HG02642 (cell line): ENCODE data around the gene RPS6KB1.
"Not testable (repeated sequence)": the region's sequence is repeated elsewhere in the genome, so short reads cannot be mapped to it uniquely, and the experiment has no call there.

ENCODE experiments used
- ATAC-seq: cut with Tn5 transposase; IDR thresholded peaks from one replicate; pipeline ENCODE4 v1.9.1; 2021; ENCODE audit warnings: mild to moderate bottlenecking; ENCODE audit not compliant: unreplicated experiment, poor library complexity

Gene RPS6KB1

DNA sequence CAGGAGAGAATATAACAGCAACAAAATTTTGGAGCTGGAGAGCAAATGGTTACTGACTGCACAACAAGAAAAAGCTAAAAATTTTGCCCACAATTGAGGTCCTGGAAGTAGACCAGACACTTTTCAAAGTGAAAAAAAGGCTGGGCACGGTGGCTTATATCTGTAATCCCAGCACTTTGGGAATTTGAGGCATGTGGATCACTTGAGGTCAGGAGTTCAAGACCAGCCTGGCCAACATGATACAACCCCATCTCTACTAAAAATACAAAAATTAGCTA is 23.0 kb upstream of the RPS6KB1 start:
- no peak for ATAC-seq

- no peak for ATAC-seq
Measured at GRCh38 chr17:59870482-59870881, 22.4 kb upstream of the RPS6KB1 start.

- ATAC-seq, result no peak
Measured at GRCh38 chr17:59872351-59872750, 20.6 kb upstream of the RPS6KB1 start.

DNA sequence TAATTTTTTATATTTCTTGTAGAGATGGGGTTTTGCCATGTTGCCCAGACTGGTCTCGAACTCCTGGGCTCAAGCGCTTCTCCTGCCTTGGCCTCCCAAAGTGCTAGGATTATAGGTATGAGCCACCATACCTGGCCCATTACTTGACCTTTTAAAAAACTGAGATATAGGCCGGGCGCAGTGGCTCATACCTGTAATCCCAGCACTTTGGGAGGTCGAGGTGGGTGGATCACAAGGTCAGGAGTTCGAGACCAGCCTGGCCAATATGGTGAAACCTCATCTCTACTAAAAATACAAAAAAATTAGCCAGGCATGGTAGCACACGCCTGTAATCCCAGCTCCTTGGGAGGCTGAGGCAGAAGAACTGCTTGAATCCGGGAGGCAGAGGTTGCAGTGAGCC is 19.5 kb upstream of the RPS6KB1 start:
- ATAC-seq, result not testable (repeated sequence)

GRCh38 chr17:59874376-59874775 is 18.5 kb upstream of the RPS6KB1 start:
- ATAC-seq, result no peak

- ATAC-seq, result no peak
Measured at GRCh38 chr17:59876107-59876506, 16.8 kb upstream of the RPS6KB1 start.

GRCh38 chr17:59877965-59878364 is 15.0 kb upstream of the RPS6KB1 start:
- no peak for ATAC-seq

GRCh38 chr17:59878624-59879023 is 14.3 kb upstream of the RPS6KB1 start:
- no peak for ATAC-seq

- no peak for ATAC-seq
Measured at GRCh38 chr17:59884861-59885260, 8.1 kb upstream of the RPS6KB1 start.

DNA sequence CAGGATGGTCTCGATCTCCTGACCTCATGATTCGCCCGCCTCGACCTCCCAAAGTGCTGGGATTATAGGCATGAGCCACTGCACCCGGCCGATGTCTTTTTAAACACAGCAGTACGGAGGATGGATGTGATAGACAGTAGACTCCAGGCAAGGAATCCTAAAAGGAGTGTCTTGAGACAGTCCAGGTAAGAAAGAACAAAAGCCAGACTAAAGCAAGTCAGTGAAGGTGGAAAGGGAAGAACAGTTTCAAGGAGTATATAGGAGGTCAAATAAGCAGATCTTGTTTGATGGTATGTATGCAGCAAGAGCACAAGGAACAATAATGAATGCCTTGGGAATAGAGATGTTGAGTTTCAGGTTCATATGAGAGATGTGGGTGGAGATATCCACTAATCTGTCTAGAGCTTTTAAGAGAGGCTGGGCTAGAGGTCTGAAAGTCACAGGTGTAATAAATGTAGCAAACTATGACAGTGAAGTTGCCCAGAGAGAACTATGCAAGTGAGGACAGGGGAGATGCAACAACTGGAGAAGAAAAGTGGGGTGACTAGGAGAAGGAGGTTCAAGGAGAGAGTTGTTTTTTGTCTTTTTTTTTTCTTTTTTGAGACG is 4.7 kb upstream of the RPS6KB1 start:
- no peak for ATAC-seq

DNA sequence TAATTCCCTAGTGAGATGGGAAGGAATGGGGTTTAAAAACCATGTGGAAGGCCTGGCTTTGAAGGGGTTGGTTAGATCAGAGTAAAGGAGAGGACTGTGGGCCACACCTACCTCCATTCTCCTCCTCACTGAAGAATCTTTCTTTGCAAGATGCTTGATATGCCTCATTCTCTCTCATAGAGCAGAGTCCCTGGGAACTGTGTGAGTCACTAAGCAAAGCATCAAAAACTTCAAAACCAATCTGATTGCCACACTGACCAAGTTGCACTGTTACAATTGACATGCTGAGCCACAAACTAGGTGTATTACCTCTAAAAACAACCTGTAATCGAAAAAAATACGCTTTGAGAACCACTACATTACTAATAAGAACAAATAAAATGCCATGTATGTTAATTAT is 2.2 kb upstream of the RPS6KB1 start:
- no peak for ATAC-seq

DNA sequence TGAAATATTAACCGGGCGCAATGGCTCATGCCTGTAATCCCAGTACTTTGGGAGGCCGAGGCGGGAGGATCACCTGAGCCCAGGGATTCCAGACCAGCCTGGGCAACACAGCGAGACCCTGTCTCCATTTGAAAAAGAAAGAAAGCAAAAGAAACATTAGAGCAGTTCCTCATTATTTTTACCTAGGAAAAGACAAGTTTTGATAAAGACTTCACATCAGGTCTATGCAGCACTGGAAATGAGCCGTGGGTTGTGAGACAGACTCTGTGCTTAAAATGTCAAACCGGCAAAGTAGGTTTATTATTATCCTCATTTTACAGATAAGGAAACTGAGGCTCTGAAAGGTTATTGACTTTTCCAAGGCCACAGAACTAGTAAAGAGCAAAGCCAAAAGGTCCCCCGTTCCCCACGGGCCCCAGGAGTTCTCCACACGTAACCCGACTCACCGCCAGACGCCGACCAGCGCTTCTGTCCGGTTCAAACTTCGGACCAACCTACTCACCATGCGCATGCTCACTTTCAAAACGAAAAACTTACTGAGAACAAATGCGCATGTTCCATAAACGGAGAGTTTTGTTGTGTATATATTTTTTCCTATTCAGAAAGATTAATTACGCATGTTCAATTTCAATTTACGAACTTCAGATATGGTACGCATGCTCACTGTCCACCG is 534 bp upstream of the RPS6KB1 start:
- peak; percentile 51 for ATAC-seq

- no peak for ATAC-seq
Measured at GRCh38 chr17:59893676-59894100, 767 bp downstream of the RPS6KB1 start.

DNA sequence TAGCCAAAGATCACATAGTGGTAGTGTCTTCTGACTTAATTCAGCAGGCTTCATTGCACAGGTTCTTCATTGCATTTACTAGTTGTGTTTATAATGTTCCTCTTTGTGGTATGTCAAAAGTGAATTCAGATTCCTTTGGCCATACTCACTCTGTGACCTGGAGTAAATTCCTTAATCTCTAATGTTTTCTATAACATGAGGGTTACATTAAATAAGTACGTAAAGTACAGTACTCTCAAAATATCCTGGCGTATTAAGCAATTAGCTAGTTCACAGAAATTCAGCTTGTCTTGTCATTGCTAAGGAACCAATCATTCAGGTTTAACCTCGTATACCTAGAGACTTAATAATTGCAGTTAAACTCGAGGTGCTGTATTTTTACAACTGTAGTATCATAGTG is 4.2 kb downstream of the RPS6KB1 start:
- no peak for ATAC-seq

DNA sequence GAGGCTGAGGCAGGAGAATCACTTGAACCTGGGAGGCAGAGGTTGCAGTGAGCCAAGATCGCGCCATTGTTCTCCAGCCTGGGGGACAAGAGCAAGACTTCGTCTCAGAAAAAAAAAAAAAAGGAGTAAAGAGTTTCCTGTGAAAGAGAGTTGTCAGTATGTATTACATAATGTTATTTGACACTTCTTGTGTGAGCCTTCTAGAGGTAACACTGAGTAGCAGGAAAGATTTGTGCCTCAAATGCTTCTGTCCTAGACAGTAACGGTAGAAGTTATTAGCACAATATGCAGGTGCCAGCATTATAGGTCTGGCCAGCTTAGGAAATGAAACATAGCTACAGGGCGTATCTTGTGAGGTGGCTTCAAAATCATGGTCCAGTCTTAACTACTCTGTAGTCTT is 6.2 kb downstream of the RPS6KB1 start:
- ATAC-seq, result no peak

DNA sequence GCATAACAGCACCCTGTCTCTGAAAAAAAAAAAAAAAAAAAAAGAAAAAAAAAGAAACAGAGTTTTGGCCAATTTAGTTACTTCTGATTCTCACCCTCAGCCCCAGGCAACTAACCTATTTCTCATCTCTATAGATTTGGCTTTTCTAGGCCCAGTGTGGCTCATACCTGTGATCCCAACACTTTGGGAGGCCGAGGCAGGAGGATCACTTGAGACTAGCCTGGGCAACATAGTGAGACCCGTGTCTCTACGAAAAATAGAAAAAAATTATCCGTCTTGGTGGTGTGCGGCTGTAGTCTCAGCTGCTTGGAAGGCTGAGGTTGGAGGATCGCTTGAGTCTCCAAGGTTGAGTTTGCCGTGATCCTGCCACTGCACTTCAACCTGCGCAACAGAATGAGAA is 8.7 kb downstream of the RPS6KB1 start:
- ATAC-seq, result no peak

- no peak for ATAC-seq
Measured at GRCh38 chr17:59903455-59903854, 10.5 kb downstream of the RPS6KB1 start.

DNA sequence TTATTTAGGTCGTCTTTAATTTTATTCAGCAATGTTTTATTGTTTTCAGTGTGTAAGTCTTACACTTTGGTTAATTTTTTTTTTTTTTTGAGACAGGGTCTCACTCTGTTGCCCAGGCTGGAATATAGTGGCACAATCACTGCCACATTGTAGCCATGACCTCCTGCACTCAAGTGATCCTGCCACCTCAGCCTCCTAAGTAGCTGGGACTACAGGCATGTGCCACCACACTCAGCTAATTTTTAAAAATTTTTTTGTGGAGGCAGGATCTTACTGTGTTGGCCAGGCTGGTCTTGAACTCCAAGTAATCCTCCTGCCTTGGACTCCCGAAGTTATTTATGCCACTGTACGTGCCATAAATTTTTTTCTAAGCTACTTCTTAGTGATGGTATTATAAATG is 14.5 kb downstream of the RPS6KB1 start:
- ATAC-seq, result no peak

GRCh38 chr17:59914274-59914854 is 21.4 kb downstream of the RPS6KB1 start:
- ATAC-seq, result no peak

GRCh38 chr17:59916446-59916845 is 23.5 kb downstream of the RPS6KB1 start:
- no peak for ATAC-seq

DNA sequence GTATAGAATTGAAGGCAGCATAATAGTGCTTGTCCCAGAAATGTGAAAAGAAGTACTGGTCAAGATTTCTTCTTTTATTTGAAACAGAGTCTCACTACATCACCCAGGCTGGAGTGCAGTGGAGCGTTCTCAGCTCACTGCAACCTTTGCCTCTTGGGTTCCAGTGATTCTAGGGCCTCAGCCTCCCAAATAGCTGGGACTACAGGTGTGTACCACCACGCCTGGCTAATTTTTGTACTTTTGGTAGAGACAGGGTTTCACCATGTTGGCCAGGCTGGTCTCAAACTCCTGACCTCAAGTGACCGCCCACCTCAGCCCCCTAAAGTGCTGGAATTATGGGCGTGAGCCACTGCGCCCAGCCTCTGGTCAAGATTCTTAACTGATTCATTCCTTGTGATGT is 27.7 kb downstream of the RPS6KB1 start:
- not testable (repeated sequence) for ATAC-seq

DNA sequence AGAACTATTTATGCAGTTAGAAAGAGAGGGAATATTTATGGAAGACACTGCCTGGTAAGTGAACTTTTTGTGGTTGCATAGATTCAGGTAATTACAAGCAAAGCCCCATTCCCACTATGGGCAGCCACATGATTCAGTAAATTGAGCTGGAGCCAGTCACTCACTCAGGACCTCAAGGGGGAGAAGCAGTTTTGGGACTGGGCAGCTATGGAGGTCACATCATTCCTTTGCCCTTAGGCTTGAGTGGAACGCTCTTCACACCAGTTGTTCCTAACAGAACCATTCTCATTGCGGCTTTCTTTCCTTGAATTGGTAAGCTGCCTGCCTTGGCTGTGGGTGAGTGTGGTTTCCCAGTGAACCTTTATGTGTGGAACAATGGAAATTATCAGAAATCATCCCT is 37.2 kb downstream of the RPS6KB1 start:
- ATAC-seq, result not testable (repeated sequence)
